ENCODE data around the gene SND1. TPM values are rescaled to one million over a fixed set of nuclear protein-coding genes. Genes with fewer than 3 reads are reported as not detected.
"Not testable (repeated sequence)": the region's sequence is repeated elsewhere in the genome, so short reads cannot be mapped to it uniquely, and the experiment has no call there.

The SND1 gene
- total RNA-seq, 2 donors from 2014 or later = 246 to 256 TPM

GRCh38 chr7:127831318-127832219, 179.6 kb downstream of the SND1 start:
- peaks cover 51% of the 10 kb centered on the region for H3K36me3 Mint-ChIP-seq (ENCODE audit: low read depth)
- H3K4me3 Mint-ChIP-seq = no peak overlapping the region
- peaks cover 5% of the 10 kb centered on the region for H3K9me3 Mint-ChIP-seq
- H3K27ac Mint-ChIP-seq = no peak overlapping the region
- no peaks in the 10 kb centered on the region for H3K27me3 Mint-ChIP-seq
- H3K4me1 Mint-ChIP-seq = peaks cover 11% of the 10 kb centered on the region
- no peak for ATAC-seq (replicated peaks)

DNA sequence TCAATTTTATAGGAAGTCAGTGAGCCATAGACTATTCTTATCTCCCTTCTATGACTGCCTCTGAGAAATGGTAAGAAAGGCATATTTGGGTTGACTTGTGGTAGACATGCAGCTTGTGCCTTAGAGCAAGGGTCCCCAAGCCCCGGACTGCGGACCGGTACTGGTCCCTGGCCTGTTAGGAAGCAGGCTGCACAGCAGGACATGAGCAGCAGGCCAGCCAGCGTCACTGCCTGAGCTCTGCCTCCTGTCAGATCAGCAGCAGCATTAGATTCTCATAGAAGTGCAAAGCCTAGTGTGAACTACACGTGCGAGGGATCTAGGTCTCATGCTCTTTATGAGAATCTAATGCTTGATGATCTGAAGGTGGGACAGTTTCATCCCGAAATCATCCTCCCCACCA, 180.6 kb downstream of the SND1 start:
- Mint-ChIP-seq H3K36me3 (ENCODE audit: low read depth) (peaks cover 61% of the 10 kb centered on the region), H3K4me1 (peaks cover 11% of the 10 kb centered on the region), H3K4me3 (no peak overlapping the region), H3K27me3 (no peaks in the 10 kb centered on the region), H3K9me3 (peaks cover 5% of the 10 kb centered on the region), H3K27ac (no peak overlapping the region)
- ATAC-seq (replicated peaks) = no peak

GRCh38 chr7:127833641-127834040, 181.6 kb downstream of the SND1 start:
- no peak for ATAC-seq (replicated peaks)
- peaks cover 5% of the 10 kb centered on the region for H3K9me3 Mint-ChIP-seq
- peaks cover 69% of the 10 kb centered on the region for H3K36me3 Mint-ChIP-seq (ENCODE audit: low read depth)

GRCh38 chr7:127835679-127836078, 183.7 kb downstream of the SND1 start:
- no peak for ATAC-seq (replicated peaks)
- peaks cover 5% of the 10 kb centered on the region for H3K9me3 Mint-ChIP-seq
- H3K36me3 Mint-ChIP-seq (ENCODE audit: low read depth) = peaks cover 67% of the 10 kb centered on the region

More at GRCh38 chr7:127833641-127834040, 181.6 kb downstream of the SND1 start:
- no peaks in the 10 kb centered on the region for H3K27me3 Mint-ChIP-seq
- H3K4me1 Mint-ChIP-seq = peaks cover 11% of the 10 kb centered on the region
- H3K4me3 Mint-ChIP-seq = no peak overlapping the region
- H3K27ac Mint-ChIP-seq = peak overlapping the region; percentile 44

DNA sequence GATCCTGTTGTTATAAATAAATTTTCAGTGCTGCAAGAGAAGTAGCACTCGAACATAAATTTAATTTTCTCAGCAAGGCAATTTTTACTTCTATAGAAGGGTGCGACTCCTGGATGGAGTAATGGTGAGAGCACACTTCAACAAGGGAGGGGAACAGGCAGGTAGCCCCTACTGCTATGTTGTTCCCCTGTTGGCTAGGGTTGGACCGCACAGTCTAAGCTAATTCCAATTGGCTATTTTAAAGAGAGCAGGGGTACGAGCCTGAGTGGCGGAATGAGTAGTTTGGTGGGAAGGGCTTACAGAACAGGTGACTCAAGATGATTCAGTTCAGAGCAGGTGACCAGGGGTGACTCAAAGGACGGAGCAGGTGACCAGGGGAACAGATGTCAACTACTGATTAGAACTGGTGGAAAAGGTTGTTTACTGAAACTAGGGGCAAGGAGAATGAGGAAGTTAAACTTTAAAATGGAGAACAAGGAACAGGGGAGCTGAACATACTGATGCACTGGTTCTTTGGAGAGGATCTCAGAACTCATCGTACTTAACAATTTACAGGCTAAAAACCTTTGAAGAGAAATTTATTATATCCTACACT, 185.9 kb downstream of the SND1 start:
- H3K4me1 Mint-ChIP-seq; H3K27ac Mint-ChIP-seq; H3K4me3 Mint-ChIP-seq; H3K9me3 Mint-ChIP-seq; H3K27me3 Mint-ChIP-seq; ATAC-seq (replicated peaks): not testable (repeated sequence)
- peaks cover 68% of the 10 kb centered on the region for H3K36me3 Mint-ChIP-seq (ENCODE audit: low read depth)

More at GRCh38 chr7:127835679-127836078, 183.7 kb downstream of the SND1 start:
- no peaks in the 10 kb centered on the region for H3K27me3 Mint-ChIP-seq
- no peak overlapping the region for H3K27ac Mint-ChIP-seq
- H3K4me3 Mint-ChIP-seq = no peak overlapping the region
- peaks cover 11% of the 10 kb centered on the region for H3K4me1 Mint-ChIP-seq

DNA sequence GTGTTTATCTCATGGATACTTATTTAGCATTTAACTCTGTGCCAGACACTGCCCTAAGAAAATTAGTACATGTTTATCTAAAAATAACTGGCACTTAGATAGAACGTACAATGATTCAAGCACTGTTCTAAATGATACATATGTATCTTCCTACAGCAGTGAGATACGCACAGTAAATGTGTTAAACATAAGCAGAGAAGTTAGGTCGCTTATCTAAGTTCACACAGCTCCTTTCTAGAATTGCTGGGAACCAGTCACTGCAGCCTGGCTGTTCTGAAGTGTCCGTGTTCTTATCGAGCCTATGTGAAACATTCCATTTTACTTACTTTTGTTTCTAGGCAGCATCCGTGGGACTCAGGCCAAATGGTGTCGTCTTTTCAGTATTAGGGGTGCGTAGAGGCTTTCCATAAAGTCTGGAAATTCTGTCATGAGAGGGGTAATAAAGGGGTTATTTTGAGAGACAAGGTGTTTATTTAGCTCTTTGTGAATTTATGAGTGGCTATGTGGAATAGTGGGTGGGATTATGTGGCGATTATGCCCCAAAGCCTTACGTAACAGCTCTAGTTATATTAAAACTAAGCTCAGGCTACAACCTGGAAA, 186.9 kb downstream of the SND1 start:
- H3K4me3 Mint-ChIP-seq = no peak overlapping the region
- H3K4me1 Mint-ChIP-seq = peaks cover 6% of the 10 kb centered on the region

GRCh38 chr7:127840226-127840951, 188.4 kb downstream of the SND1 start:
- H3K9me3 Mint-ChIP-seq = peaks cover 5% of the 10 kb centered on the region

More for the DNA sequence above, 186.9 kb downstream of the SND1 start:
- Mint-ChIP-seq H3K27ac (no peak overlapping the region), H3K27me3 (no peaks in the 10 kb centered on the region), H3K9me3 (peaks cover 5% of the 10 kb centered on the region), H3K36me3 (ENCODE audit: low read depth) (peaks cover 72% of the 10 kb centered on the region)
- no peak for ATAC-seq (replicated peaks)

DNA sequence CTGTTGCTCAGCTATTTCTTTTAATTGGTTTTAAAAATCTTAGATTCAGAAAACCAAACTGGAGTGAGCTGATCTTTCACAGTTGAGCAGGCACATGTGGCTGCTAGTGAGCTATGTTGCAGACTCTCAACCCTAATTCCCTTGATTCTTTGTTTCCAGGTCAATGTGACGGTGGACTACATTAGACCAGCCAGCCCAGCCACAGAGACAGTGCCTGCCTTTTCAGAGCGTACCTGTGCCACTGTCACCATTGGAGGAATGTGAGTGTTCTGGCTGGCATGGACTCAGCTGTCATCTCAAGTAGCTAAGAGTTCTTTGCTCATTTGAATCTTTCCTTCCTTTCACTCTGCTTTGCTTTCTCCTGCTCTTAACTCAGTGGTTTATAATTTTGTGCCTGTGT, 192.2 kb downstream of the SND1 start:
- no peak for ATAC-seq (replicated peaks)
- H3K27me3 Mint-ChIP-seq = no peaks in the 10 kb centered on the region
- no peak overlapping the region for H3K27ac Mint-ChIP-seq
- peaks cover 78% of the 10 kb centered on the region for H3K36me3 Mint-ChIP-seq (ENCODE audit: low read depth)
- H3K4me3 Mint-ChIP-seq = no peak overlapping the region
- no peaks in the 10 kb centered on the region for H3K9me3 Mint-ChIP-seq
- H3K4me1 Mint-ChIP-seq = peaks cover 8% of the 10 kb centered on the region

More at GRCh38 chr7:127840226-127840951, 188.4 kb downstream of the SND1 start:
- peaks cover 6% of the 10 kb centered on the region for H3K4me1 Mint-ChIP-seq
- H3K4me3 Mint-ChIP-seq = no peak overlapping the region
- H3K36me3 Mint-ChIP-seq (ENCODE audit: low read depth) = peaks cover 76% of the 10 kb centered on the region
- ATAC-seq (replicated peaks) = no peak
- no peak overlapping the region for H3K27ac Mint-ChIP-seq
- H3K27me3 Mint-ChIP-seq = no peaks in the 10 kb centered on the region

DNA sequence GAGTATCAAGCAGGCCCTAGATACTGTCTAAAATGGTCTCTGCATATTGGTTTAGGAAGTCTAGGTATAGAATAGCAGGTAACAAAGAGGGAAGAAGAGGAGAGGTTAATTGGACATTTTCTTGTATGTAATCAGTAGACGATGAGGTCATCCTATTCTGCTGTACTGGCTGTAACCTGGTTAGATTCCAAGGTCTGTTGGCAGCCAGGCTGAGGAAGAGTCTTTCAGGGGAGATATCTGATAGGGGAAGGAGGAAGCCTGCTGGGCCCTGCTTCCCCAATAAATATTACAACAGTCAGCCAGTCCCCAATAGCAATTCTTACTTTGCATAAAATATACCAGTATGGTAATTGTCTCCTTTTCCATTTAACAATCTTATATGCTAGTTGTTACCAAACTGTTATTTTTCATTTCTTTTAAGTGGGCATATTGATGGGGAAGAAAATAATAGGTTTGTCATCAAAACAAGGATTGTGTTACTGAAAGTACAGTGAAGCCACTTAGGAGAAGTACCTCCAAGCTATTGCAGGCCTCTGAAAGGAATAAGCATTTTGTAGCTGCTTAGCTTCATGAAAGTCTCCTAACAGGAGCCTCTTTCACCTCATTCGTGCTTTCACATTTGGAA, 192.8 kb downstream of the SND1 start:
- H3K4me1 Mint-ChIP-seq = peaks cover 14% of the 10 kb centered on the region
- no peak overlapping the region for H3K27ac Mint-ChIP-seq
- H3K36me3 Mint-ChIP-seq (ENCODE audit: low read depth) = peaks cover 85% of the 10 kb centered on the region
- no peaks in the 10 kb centered on the region for H3K27me3 Mint-ChIP-seq
- H3K4me3 Mint-ChIP-seq = no peak overlapping the region
- H3K9me3 Mint-ChIP-seq = no peaks in the 10 kb centered on the region
- ATAC-seq (replicated peaks) = no peak

- no peaks in the 10 kb centered on the region for H3K9me3 Mint-ChIP-seq
- H3K4me1 Mint-ChIP-seq = peaks cover 17% of the 10 kb centered on the region
- H3K27ac Mint-ChIP-seq = no peak overlapping the region
- no peak overlapping the region for H3K4me3 Mint-ChIP-seq
- no peaks in the 10 kb centered on the region for H3K27me3 Mint-ChIP-seq
- H3K36me3 Mint-ChIP-seq (ENCODE audit: low read depth) = peaks cover 88% of the 10 kb centered on the region
- no peak for ATAC-seq (replicated peaks)
These were observed 193.7 kb downstream of the SND1 start for GRCh38 chr7:127845522-127846214.

GRCh38 chr7:127847641-127848040, 195.6 kb downstream of the SND1 start:
- H3K9me3 Mint-ChIP-seq = no peaks in the 10 kb centered on the region
- no peak overlapping the region for H3K27ac Mint-ChIP-seq
- ATAC-seq (replicated peaks) = no peak
- H3K27me3 Mint-ChIP-seq = no peaks in the 10 kb centered on the region
- H3K36me3 Mint-ChIP-seq (ENCODE audit: low read depth) = peaks cover 79% of the 10 kb centered on the region
- H3K4me3 Mint-ChIP-seq = no peak overlapping the region
- H3K4me1 Mint-ChIP-seq = peaks cover 18% of the 10 kb centered on the region

DNA sequence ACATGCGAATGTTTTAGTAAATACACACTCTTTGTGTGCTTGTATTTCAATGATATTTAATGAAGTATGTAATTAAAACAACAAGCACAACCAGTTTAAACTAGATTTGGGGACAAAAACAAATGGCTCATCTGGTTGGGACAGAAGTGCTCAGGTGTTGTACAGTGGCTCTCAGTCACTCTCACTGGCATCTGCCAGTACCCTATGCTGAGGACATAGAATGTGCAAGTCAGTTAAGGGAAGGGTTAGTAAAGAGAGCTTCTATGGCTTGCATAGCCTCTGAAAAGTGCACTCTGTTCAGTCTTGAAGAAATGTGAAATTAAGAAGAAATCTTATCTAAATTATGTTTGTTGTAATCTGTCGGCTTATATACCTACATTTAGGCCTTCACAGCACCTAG, 196.2 kb downstream of the SND1 start:
- Mint-ChIP-seq H3K4me1 (peaks cover 18% of the 10 kb centered on the region), H3K9me3 (no peaks in the 10 kb centered on the region), H3K36me3 (ENCODE audit: low read depth) (peaks cover 78% of the 10 kb centered on the region), H3K27me3 (no peaks in the 10 kb centered on the region), H3K27ac (no peak overlapping the region), H3K4me3 (no peak overlapping the region)
- ATAC-seq (replicated peaks) = no peak

DNA sequence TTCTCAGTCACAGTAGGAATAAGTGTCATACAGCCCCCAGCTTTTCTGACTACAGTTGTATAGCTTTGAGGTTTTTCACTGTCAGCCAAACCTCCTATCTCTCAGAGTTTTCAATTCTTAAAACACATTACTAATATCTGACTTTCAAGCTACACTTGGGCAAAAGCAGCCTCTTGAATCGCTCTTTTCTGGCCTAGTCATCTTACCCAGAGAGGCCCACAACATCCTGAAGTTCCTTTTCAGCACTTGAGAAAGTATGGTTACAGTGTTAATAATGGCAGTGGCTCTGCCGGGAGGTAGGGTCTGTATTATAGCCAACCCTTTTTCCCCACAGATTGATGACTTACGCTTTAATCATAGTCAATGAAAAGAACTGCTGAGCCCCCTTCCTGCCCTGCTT, 198.2 kb downstream of the SND1 start:
- ATAC-seq (replicated peaks) = peak; percentile 96
- H3K27ac Mint-ChIP-seq = peak overlapping the region; percentile 73
- peaks cover 18% of the 10 kb centered on the region for H3K4me1 Mint-ChIP-seq
- no peaks in the 10 kb centered on the region for H3K27me3 Mint-ChIP-seq
- no peaks in the 10 kb centered on the region for H3K9me3 Mint-ChIP-seq
- peak overlapping the region; percentile 72 for H3K4me3 Mint-ChIP-seq
- peaks cover 58% of the 10 kb centered on the region for H3K36me3 Mint-ChIP-seq (ENCODE audit: low read depth)

Data from activated T-helper 17 cell treated with anti-CD3 and anti-CD28 coated beads, Interleukin-2, amount 50 U/mL, for 72 hours (primary cell).